ENCODE measurements around the gene KCNQ1.

The KCNQ1 gene

DNA sequence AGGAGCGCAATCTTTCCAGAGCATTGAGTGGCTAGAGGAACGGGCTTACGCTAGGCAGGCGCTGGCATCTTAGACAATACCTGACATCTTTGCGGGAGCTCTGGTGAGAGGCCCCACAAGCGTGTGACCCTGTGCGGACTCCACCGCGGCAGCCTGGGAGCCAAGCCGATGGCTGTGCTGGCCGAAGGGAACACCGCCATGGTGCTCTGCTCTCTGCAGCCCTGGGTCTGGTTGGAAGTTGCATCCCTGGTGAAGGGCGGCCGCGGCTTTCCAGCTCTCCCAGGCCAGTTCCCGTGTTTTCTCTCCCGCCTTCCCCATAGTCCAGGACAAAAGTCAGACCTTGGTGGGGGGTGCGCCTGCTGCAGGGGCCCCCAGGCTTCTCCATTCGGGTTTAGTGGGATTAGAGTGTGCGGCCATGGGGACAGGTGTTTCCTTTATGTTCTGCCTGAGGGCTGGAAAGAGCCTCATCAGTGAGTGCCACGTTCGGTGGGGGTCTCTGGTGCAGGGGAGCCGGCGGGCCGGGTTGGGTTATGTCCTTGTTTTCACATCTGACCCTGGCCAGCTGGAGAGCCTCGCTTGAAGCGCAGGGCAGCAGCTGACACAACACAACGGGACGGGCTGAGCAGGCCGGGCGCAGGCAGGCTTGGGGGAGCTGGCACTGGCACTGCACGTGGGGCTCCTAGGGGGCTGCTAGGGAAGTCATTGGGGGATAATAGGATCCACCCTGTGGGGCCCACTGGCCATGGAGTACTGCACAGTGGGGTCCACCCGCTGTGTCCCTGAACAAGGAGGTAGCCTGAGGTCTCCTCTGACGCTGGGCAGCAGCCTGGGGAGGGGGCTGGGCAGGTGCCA lies 94.8 kb downstream of the KCNQ1 start:
- DNase-seq: no peak

GRCh38 chr11:2540223-2540991 lies 95.6 kb downstream of the KCNQ1 start:
- no peak for DNase-seq

GRCh38 chr11:2540992-2541680 lies 96.3 kb downstream of the KCNQ1 start:
- no peak for DNase-seq

- DNase-seq: no peak
These were observed 97.1 kb downstream of the KCNQ1 start for GRCh38 chr11:2541881-2542361.

DNA sequence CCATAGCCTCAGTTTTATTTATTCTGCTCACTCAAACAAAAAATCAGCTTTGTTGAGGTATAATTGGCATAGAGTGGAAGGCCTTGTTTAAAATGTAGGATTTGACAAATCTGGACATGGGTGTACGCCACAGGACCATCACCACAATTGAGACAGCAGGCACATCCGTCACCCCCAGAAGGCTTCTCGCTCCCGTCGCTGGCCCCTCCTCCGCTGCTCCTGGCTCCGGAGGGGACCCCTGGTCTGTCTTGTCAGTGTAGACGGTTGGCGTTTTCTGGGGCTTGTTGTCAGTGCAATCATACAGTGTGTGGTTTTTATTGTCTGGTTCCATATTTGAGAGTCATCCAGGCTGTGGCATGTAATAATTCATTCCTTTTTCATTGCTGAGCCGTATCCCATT lies 97.6 kb downstream of the KCNQ1 start:
- no peak for DNase-seq

- DNase-seq: no peak
These were observed 103.0 kb downstream of the KCNQ1 start for GRCh38 chr11:2547806-2548205.

DNA sequence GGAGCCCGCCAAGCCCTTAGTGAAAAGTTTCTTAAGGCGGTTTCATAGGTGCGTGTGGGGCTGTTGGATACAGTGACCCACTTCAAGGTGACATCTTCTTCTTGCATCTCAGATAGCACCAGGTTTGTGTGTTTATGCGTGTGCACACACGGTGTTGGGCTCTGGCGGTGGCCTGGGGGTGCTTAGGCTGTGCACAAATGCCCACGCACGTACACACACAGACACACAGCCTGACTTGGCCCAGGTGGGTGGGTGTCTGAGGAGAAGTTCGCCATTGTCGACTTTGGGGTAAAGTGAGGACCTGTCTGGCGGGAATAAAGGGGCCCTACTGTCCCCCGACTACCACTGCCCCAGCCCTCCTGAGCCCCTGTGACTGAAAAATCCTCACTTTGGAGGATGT lies 103.8 kb downstream of the KCNQ1 start:
- no peak for DNase-seq

- DNase-seq: no peak
These were observed 104.3 kb downstream of the KCNQ1 start for GRCh38 chr11:2549080-2549479.

DNA sequence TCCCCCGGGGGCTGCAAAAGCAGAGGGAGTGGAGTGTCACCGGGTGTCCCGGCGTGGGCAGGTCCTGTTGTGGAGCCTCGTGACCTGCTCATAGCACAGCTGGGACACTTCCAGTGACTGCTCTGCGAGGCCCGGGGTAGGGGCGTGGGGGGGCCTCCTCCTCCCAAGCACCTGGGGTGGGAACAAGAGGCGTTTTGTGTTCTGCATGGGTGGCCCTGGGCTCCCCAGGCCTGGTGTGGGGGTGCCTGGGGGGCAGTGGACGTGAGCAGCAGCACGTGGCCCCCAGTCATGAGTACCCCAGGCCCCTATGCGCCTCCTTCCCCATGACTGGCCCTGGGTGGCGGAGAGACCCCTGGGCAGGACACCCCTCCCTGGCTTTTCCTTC lies 104.7 kb downstream of the KCNQ1 start:
- DNase-seq: no peak

DNA sequence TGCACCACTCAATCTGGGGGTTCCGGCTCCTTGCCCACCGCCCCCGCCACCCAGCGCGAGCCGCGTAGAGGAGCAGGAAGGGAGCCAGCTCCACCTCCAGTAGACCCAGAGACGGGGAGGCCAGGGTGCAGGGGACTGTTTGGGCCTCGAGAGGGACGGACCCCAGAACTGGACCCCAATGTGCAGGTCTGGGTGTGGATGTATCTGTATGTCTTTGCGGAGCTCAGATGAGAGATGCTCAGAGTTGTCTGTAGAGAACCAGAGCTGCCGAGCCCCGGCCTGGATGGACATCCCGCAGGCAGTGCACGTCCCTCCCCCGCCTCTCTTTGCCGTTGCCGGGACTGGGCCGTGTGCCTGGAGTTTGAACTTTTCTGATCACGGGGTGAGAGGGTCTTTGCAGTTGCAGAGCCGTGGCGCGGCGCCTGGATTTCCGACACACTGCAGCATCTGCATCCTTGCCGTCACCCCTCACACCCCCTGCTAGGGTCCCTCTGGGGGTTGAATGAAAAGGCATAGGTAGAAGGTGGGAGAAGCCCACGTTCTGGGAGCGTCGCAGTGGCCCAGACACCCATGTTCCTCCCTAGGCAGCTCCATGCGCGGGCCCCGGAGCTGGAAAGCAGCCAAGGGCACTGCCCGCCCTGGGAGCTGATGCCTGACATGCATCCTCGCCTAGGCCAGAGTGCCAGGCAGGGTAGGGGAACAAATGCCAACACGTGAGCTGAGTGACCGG lies 105.2 kb downstream of the KCNQ1 start:
- no peak for DNase-seq

DNA sequence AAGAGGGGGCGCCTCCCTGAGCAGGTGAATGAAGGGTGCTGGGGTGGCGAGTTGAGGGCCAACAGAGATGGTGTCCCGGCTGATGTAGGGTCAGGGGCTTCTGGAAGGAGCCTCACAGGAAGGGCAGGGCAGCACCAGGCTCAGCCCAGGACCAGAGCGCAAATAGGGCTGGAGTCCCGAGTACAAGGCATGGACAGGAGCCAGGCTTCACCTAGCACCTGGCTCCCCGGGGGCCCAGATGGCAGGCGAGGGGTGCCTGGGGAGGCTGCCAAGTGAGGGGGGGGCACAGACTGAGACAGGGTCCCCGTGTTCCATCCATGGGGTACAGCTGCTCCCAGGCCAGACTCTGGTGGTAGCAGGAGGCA lies 105.8 kb downstream of the KCNQ1 start:
- DNase-seq: no peak

- DNase-seq: no peak
These were observed 106.3 kb downstream of the KCNQ1 start for GRCh38 chr11:2551131-2551530.

- no peak for DNase-seq
These were observed 107.4 kb downstream of the KCNQ1 start for GRCh38 chr11:2552210-2552609.

- DNase-seq: no peak
These were observed 108.4 kb downstream of the KCNQ1 start for GRCh38 chr11:2553198-2553597.

DNA sequence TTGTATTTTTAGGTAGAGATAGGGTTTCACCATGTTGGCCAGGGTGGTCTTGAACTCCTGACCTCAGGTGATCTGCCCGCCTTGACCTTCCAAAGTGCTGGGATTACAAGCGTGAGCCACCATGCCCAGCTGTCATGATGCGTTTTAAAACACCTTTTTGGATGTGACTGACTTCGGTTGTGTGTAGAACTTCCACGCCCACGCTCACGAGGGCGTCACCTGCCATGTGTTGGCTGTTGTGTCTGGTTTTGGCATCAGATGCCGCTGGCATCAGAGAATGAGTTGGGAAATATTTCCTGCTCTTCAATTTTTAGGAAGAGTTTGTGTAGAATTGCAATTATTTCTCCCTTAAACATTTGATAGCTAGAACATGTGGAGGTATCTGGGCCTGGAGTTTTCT lies 109.1 kb downstream of the KCNQ1 start:
- DNase-seq: no peak

GRCh38 chr11:2554338-2555207 lies 109.8 kb downstream of the KCNQ1 start:
- DNase-seq: no peak

- DNase-seq: no peak
These were observed 110.5 kb downstream of the KCNQ1 start for GRCh38 chr11:2555336-2555735.

DNA sequence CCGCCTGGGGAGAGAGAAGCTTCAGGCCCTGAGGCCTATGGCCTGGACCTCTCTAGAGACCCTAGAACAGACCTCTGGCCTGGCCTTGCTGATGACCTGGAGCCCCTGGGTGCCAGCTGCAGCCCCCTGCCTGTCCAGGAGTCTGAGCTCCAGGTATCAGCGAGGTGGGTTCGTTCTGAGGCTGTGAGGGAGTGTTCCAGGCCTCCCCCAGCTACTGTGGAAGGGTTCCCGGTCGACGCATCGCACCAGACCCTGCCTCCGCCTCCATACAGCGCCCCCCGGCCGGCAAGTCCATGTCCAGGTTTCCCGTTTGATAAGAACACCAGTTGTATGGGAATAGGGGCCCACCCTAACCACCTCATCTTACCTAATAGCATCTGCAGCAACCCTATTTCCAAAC lies 111.1 kb downstream of the KCNQ1 start:
- DNase-seq: no peak

DNA sequence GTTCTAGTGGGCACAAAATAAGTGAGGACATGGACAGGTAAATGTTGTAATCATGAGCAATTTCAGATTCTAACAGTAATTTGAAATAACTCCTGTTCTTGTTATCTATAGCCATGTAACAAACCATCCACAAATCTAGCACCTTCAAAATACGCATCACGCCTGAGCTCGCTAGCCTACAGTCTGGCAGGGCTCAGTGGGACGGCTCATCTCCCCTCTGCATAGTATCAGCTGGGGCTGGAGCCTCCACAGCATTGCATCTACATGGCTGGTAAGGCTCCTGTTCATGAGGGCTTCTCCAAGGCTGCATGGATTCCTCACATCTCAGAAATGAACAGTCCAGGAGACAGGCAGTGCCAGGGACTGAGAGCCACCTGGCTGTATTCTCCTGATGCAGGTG lies 112.6 kb downstream of the KCNQ1 start:
- DNase-seq: no peak

- DNase-seq: no peak
These were observed 113.6 kb downstream of the KCNQ1 start for GRCh38 chr11:2558397-2558796.

GRCh38 chr11:2558861-2559526 lies 114.2 kb downstream of the KCNQ1 start:
- no peak for DNase-seq

Measured in activated effector memory CD4-positive, alpha-beta T cell treated with Interleukin-2 at 50 U/mL for 16 hours (primary cell).